Neural cell (in vitro differentiated cells): ENCODE measurements around the gene RAP1B. TPM values are rescaled to one million over a fixed set of nuclear protein-coding genes. Genes with fewer than 3 reads are reported as not detected.

Experiments used
- H2AFZ ChIP-seq: fragments of 200-600, 300-800 bp; sonication (generic), shearing (Covaris generic); 2 replicates; pipeline ENCODE4 v1.6.0; 2014; ENCODE audit warnings: low read depth, mild to moderate bottlenecking, antibody characterized with exemption, low read length, moderate library complexity
- H3F3A ChIP-seq: fragments of 200-600 bp; shearing (Covaris generic); 2 replicates; pipeline ENCODE4 v1.6.1; 2016; ENCODE audit warnings: mild to moderate bottlenecking, moderate library complexity, mixed read lengths, antibody characterized with exemption, low read length; ENCODE audit not compliant: insufficient read depth, poor library complexity, severe bottlenecking
- H3K27ac ChIP-seq: fragments of 200-600, 300-800 bp; sonication (generic), shearing (Covaris generic); 2 replicates; pipeline ENCODE4 v1.5.1; 2014; ENCODE audit warnings: mild to moderate bottlenecking, low read length, moderate library complexity
- H3K27me3 ChIP-seq: fragments of 300-800, 200-600 bp; sonication (generic), shearing (Covaris generic); 2 replicates; pipeline ENCODE4 v1.6.0; 2014; ENCODE audit warnings: mild to moderate bottlenecking, low read depth, low read length, moderate library complexity; ENCODE audit not compliant: insufficient read depth
- H3K36me3 ChIP-seq: fragments of 300-800, 200-600 bp; sonication (generic), shearing (Covaris generic); 2 replicates; pipeline ENCODE4 v1.5.1; 2014; ENCODE audit warnings: mild to moderate bottlenecking, antibody characterized with exemption, low read length, moderate library complexity; ENCODE audit not compliant: insufficient read depth
- H3K4me2 ChIP-seq: fragments of 300-800, 200-600 bp; sonication (generic), shearing (Covaris generic); 2 replicates; pipeline ENCODE4 v1.6.0; 2014; ENCODE audit warnings: mild to moderate bottlenecking, low read length
- H3K4me3 ChIP-seq: fragments of 300-800, 200-600 bp; sonication (generic), shearing (Covaris generic); 2 replicates; pipeline ENCODE4 v1.5.1; 2014; ENCODE audit warnings: mild to moderate bottlenecking, low read length, moderate library complexity
- H3K79me2 ChIP-seq: fragments of 200-600 bp; shearing (Covaris generic); replicated peaks from 2 replicates; pipeline ENCODE4 v1.6.0; 2014; ENCODE audit warnings: mild to moderate bottlenecking, low read length, moderate library complexity; ENCODE audit not compliant: insufficient read depth
- H3K9ac ChIP-seq: fragments of 300-800, 200-600 bp; sonication (generic), shearing (Covaris generic); 2 replicates; pipeline ENCODE4 v1.6.1; 2016; ENCODE audit warnings: mild to moderate bottlenecking, low read length, mixed read lengths
- H3K9me2 ChIP-seq: fragments of 200-600 bp; shearing (Covaris generic); 2 replicates; pipeline ENCODE4 v1.6.1; 2016; ENCODE audit warnings: mild to moderate bottlenecking, low read length, mixed read lengths; ENCODE audit not compliant: insufficient read depth
- H3K9me3 ChIP-seq: fragments of 200-600, 300-800 bp; sonication (generic), shearing (Covaris generic); 2 replicates; pipeline ENCODE4 v1.6.1; 2016; ENCODE audit warnings: mild to moderate bottlenecking, mixed run types, low read length, moderate library complexity, mixed read lengths
- H4K20me1 ChIP-seq: fragments of 200-600 bp; shearing (Covaris generic); 2 replicates; pipeline ENCODE4 v1.6.1; 2016; ENCODE audit warnings: mild to moderate bottlenecking, mixed run types; ENCODE audit not compliant: insufficient read depth
- CTCF ChIP-seq: fragments of 450-650 bp; IDR thresholded peaks from 2 replicates; pipeline ENCODE4 v1.5.1; 2014; ENCODE audit warnings: antibody characterized with exemption, mild to moderate bottlenecking, moderate library complexity; ENCODE audit not compliant: poor library complexity, severe bottlenecking
- EP300 ChIP-seq: fragments of 450-650 bp; conservative IDR thresholded peaks from 2 replicates; pipeline ENCODE4 v1.6.1; 2014; ENCODE audit warnings: antibody characterized with exemption, mild to moderate bottlenecking, moderate library complexity; ENCODE audit not compliant: poor library complexity, severe bottlenecking
- EZH2 ChIP-seq: fragments of 200-600, 300-800 bp; shearing (Covaris generic), sonication (generic); IDR thresholded peaks from 2 replicates; pipeline ENCODE4 v1.6.1; 2014; ENCODE audit warnings: antibody characterized with exemption, low read length, borderline replicate concordance, mild to moderate bottlenecking; ENCODE audit not compliant: insufficient read depth, poor library complexity, severe bottlenecking
- MXI1 ChIP-seq: fragments of 450-650 bp; conservative IDR thresholded peaks from 2 replicates; pipeline ENCODE4 v1.6.1; 2014; ENCODE audit warnings: antibody characterized with exemption, mild to moderate bottlenecking; ENCODE audit not compliant: poor library complexity, severe bottlenecking
- POLR2AphosphoS5 ChIP-seq: IDR thresholded peaks from 2 replicates; pipeline ENCODE4 v1.6.1; 2012
- RAD21 ChIP-seq: fragments of 450-650 bp; conservative IDR thresholded peaks from 2 replicates; pipeline ENCODE4 v1.6.1; 2014; ENCODE audit warnings: antibody characterized with exemption, mild to moderate bottlenecking, moderate library complexity
- REST ChIP-seq: IDR thresholded peaks from 2 replicates; pipeline ENCODE4 v1.6.1; 2012; ENCODE audit warnings: borderline replicate concordance
- SMC3 ChIP-seq: fragments of 450-650 bp; conservative IDR thresholded peaks from 2 replicates; pipeline ENCODE4 v1.6.1; 2014; ENCODE audit warnings: antibody characterized with exemption, mild to moderate bottlenecking, moderate library complexity; ENCODE audit not compliant: poor library complexity
- TAF1 ChIP-seq: IDR thresholded peaks from 2 replicates; pipeline ENCODE4 v1.6.1; 2012; ENCODE audit warnings: low read depth
- polyA plus RNA-seq: library from polyadenylated mRNA; depleted of rRNA; stranded (reverse); fragments of >200 nt; gene quantifications from 2 replicates; pipeline ENCODE4 v1.2.3, GENCODE V29; 2014

The RAP1B gene
- polyA plus RNA-seq, 1 donor from 2014 or later, result 209 TPM

DNA sequence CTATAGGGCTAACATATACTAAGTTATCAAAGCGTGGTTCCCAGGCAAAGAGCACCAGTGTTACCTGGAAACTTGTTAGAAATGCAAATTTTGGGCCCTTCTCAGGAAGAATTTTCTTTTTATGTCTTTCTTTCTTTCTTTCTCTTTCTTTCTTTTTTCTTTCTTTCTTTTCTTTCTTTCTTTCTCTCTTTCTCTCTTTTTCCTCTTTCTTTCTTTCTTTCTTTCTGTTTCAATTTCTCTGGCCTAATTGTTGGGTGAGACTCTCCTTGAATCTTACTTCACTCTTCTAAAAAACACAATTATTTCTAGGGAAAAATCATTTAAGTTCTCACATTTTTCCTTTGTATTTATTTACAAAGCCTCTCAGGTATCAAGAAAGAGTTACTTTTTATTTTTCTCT, 46.5 kb upstream of the RAP1B start:
- Histone ChIP-seq H3K9ac (no peak overlapping the region), H3K27ac (no peak overlapping the region), H3K9me2 (no peaks in the 10 kb centered on the region), H3K79me2 (no peaks in the 10 kb centered on the region), H3K4me3 (no peak overlapping the region), H2AFZ (no peak overlapping the region), H3K36me3 (no peaks in the 10 kb centered on the region), H3K9me3 (no peaks in the 10 kb centered on the region), H3K4me2 (no peak overlapping the region), H3F3A (no peaks in the 10 kb centered on the region), H4K20me1 (no peaks in the 10 kb centered on the region), H3K27me3 (no peaks in the 10 kb centered on the region)
- TF ChIP-seq EP300, result no peak
- no peak for TF ChIP-seq CTCF
- TF ChIP-seq TAF1, result no peak
- no peak for TF ChIP-seq MXI1
- TF ChIP-seq SMC3, result no peak
- TF ChIP-seq REST, result no peak
- no peak for TF ChIP-seq EZH2
- no peak for TF ChIP-seq POLR2AphosphoS5

- Histone ChIP-seq H3K27me3 (no peaks in the 10 kb centered on the region), H3K9me2 (no peaks in the 10 kb centered on the region), H4K20me1 (no peaks in the 10 kb centered on the region), H3K9ac (no peak overlapping the region), H2AFZ (no peak overlapping the region), H3K36me3 (no peaks in the 10 kb centered on the region), H3F3A (no peaks in the 10 kb centered on the region), H3K4me2 (no peak overlapping the region), H3K4me3 (no peak overlapping the region), H3K27ac (no peak overlapping the region), H3K79me2 (no peaks in the 10 kb centered on the region), H3K9me3 (no peaks in the 10 kb centered on the region)
- no peak for TF ChIP-seq MXI1
- no peak for TF ChIP-seq EP300
- TF ChIP-seq EZH2, result no peak
- no peak for TF ChIP-seq REST
- no peak for TF ChIP-seq POLR2AphosphoS5
- no peak for TF ChIP-seq TAF1
- TF ChIP-seq CTCF, result no peak
- no peak for TF ChIP-seq RAD21
- no peak for TF ChIP-seq SMC3
These were observed 45.3 kb upstream of the RAP1B start for GRCh38 chr12:68565391-68565903.
